SH-SY5Y (cell line): ENCODE results near the gene VAPA.

Experiments
- GATA2 ChIP-seq: IDR thresholded peaks from 2 replicates; pipeline ENCODE4 v1.6.1; 2011; ENCODE audit warnings: mild to moderate bottlenecking, low read depth, low read length
- GATA3 ChIP-seq: IDR thresholded peaks from 2 replicates; pipeline ENCODE4 v1.6.1; 2011; ENCODE audit warnings: low read depth, mild to moderate bottlenecking, low read length, moderate library complexity

VAPA gene

DNA sequence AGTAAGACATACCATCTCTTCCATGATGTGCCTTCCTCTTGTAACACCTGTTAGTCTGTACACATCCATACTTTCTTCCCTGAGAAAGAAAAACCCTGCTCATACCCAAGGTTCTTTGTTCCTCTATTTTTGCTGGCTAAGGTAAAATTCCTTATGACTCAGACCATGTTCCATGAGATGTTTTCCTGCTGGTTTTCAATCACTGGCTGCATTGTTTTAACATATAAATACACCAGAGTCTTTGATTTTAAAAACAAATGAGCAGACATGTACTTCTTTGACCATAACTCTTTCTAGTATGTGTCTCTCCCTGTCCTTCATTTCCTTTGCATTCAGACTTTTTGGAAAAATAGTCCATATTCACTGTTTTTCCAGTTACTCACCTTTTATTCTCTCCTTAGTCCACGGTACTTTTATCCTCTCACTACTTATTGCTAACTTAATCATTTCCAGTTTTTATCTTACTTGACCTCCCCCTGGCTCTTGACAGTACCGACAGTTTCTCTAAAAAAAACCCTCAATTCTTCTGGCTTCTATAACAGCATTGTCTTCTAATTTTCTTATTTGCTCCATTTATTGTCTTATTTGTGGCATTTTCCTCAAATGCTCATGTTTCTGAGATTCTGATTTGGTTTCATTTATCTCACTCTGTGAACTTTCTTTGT, 4.3 kb downstream of the VAPA start:
- no peak for TF ChIP-seq GATA2
- no peak for TF ChIP-seq GATA3

DNA sequence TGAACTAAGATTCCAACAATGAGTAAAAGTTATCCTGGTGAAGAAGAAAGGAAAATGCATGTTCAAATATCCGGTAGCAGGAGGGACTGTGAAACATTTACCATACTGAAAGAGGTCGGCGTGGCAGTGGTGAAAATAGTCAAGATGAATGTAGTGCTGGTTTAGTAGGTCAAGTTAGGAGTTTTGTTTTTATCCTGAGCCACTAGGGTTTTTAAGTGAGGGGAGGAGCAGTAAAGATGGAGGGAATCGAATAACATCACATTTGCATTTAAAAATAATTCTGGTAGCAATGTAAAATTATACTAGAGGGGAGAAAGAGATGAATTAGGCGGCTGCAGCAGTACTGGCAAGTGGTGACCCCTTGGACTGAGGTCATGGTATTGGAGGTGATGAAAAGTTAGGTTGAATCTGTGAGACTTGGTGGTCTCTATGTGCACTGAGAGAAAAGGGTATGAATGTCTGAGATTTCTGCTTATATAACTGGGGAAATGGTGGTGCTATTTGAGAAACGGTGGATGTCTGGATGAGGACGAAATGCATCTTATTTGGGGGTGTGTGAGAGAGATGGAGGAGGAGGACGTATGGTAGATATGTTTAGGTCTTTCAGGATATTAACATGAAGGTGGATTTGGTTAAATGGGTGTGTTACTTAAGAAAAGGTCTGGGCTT, 5.9 kb downstream of the VAPA start:
- TF ChIP-seq GATA2 (no peak), GATA3 (no peak)

DNA sequence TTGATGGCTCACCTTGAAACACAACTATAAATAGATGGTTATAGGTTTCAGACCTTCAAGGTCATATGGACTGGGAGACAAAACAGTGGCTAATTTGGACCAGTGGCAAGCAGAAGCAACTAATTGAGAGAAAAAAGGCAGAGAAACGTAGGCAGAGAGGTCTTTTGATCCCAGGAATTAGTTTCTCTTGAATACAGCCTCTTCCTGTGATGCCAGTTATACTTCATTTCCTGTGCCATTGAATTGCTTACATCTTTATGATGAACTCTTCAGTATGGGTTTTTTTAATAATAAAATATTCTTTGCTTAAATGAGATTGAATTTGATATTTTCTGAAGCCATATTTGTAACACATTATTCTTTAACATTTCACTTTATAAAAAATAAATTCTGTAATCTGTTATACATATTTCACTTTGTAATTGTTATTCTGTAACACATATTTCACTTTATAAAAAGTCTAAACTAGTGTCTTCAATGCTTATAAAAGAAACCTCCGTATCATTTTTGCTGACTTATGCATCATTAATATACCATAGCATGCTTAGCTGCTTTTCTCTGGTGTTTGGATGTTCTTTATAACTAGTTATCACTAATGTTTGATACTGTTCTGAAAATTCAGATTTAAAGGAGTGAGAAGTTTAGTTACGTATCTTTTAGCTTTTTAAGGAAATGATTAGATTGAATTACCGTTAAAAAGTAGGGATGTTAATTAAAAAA, 8.9 kb downstream of the VAPA start:
- TF ChIP-seq GATA3 (no peak), GATA2 (no peak)

DNA sequence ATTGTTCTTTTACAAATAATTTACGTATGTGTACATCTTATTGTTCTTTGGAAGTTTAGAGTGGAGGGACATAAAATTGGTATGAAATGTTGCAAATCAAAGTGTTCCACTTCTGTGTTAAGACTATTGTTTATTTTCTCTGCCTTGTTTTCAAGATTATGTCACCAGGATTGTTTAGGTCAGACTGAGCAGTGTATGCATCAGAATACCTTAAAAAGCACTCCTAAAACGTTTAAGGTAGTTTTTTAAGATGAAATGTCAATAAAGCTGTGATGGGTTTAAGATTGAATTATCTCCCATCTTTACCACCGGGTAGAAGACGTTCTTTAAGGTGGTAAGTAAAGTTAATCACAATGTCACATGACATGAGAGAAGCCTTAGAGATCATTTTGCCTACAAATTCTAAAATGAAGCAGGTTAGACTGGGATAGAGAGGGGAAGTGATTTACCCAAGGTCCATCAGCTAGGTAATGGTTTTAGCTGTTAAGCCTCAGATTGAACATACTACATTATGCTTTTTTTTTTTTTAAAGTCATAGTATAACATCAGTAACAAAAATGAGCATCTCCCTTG, 10.6 kb downstream of the VAPA start:
- TF ChIP-seq GATA3 = no peak
- no peak for TF ChIP-seq GATA2

DNA sequence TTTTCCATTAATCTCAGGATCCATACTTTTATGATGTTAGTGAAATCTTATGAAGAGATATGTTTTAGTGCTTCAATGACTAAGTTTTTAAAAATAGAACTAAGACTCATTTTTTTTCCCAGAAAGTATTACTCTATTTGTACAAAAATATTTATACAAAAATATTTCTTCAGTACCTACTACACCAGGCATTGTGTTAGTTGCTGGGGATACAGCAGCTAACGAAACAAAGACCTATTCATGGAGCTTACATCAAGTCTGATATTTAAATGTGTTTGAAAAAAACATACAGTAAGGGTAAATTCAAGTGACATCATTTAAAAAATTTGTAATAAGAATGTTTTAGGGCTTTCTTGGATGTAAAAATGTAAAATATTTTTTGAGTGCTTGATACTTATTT, 11.6 kb downstream of the VAPA start:
- no peak for TF ChIP-seq GATA2

DNA sequence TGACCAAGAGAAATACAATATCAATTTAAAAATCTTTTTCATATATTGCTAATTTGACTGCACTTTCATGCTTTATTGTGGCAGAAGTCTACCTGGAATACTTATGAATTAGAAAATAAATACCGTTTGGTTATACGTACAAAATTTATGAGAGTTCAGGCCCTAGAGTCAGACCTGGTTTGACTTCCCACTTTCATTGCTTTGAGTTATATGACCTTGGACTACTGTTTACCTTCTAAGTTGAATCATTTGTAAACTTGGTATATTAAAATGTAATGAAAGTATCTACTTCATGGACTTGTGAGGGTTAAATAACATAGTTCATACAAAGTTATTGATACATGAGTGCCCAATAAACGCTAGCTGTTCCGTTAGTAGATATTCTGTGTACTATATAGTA, 12.0 kb downstream of the VAPA start:
- TF ChIP-seq GATA3 = no peak
- TF ChIP-seq GATA2 = no peak

DNA sequence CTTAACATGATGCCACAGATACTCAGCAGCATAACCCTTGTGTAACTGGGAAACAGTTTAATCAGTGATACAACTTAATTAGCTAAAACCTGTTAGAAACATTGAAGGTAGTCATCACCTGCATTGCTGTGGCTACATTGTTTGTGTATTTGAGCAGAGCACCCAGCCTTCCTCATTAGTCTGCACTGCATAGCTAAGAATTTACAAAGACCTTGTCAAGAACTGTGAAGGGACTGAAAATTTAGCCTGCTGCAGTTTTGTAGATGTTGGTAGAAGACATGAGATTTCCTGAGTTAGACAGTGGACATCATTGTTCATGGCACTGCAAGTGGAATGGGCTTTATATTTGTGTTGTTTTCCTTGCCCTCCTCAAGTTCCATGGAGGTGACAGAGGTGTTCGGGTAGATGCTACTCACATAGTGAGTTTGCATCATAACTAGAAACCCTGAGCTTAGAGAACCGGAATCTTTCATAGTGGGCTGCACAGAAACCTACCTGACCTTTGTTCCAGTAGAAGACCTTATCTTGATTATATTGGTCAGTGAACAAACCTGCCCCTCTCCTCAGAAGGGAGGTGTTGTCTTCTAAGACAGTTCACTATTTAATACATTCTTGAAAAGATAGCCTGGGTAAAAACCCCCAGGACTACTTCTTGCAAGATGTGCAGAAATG, 12.5 kb downstream of the VAPA start:
- no peak for TF ChIP-seq GATA2
- TF ChIP-seq GATA3 = no peak

DNA sequence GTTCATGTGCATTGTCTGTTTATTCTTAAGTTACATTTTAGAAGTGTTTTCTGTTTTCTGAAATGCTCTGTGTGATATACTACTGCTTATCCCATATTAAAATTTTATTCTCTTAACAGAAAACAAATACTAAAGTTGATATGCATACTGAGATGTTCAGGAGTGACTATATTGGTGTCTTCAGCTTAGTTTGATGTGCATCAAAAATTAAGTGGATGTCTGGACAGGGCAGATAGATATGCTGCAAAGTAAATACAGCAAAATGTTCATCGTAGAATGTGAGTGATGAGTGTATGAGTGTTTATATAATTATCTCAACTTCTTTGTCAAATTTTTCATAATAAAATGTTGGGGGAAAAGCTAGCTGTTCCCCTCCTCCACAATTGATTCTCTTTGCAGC, 13.2 kb downstream of the VAPA start:
- TF ChIP-seq GATA2 (no peak), GATA3 (no peak)

DNA sequence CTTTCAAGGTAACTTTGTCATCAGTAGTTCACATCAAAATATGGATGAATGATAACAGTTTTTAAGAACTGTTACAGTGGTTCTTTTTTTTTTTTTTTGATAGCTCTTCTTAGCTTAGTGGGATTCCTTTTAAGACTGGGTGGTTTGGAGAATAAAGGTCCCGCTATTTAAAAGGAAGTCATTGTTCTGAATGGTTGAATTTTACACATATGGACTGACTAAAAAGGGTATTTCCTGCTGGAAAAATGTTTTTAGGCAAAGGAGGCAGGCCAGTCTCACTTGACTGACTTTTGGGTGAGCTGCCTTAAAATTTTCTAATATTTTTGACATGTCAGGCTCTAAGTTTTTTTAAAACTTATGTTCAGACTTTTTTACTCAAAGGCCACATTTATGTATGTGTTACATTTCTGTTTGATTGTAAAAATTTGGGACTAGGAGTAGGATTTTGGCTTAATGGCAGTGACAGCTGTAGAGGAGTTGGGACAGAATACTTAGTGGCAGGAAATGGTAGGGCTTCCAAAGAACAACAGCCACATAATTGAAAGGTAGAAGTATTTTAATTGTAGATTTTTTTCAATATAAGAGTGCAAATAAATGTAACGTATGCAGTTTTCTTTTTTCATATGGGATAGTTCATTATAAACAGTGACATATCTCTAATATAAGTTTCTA, 13.7 kb downstream of the VAPA start:
- TF ChIP-seq GATA3 (no peak), GATA2 (no peak)

DNA sequence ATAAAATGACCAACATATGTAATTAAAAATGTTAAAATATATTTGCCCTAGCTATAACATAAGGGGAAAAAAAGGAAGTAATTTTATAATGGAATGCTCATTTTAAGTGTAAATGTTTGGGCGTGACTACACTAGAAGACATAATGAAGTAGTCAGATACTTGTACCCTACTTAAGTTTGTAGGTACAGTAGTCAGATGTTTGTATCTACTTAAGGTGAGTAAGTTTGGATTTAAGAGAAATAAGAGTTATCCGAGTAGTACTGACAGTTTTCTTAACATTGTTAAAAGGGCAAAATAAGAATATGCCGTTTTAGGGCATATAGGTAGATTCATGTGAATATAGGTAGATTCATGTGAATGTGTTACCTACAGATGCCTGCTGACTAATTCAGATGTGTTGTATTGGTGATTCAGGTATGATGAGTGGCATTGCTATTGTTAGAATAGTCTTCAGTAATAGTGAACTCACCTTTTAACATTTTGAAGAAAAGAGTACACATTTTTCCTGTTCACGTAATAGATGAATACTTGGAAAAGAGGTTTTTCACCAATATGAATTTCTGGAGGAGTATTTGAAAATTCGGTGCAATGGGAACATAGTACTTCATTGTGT, 14.9 kb downstream of the VAPA start:
- no peak for TF ChIP-seq GATA3
- no peak for TF ChIP-seq GATA2

DNA sequence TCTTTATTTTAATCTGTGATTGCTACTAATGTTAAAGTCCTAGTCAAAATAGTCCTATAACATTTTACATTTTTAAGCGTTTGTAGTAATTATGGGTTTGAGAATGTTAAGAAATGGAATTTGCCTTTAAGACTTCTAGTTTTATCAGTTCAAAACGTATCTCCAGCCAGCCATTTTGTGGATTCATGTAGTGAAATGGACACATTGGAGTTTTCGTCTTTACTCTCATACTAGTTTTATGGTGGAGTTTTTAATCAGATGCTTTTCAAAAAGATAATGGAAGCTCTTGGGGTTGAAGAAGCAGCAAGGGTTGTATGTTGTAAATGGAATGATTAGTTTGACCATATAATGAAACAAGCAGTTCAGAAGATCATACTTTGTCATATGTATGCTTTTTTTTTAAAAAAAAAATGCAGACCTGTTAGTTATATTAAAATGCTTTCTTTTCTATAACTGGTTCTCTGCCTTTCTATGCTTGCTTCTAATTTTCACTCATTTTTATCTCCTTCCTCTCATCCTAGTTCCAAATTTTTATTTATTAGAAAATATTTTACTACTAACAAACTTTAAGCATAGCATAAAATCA, 16.6 kb downstream of the VAPA start:
- TF ChIP-seq GATA2 = no peak
- no peak for TF ChIP-seq GATA3

DNA sequence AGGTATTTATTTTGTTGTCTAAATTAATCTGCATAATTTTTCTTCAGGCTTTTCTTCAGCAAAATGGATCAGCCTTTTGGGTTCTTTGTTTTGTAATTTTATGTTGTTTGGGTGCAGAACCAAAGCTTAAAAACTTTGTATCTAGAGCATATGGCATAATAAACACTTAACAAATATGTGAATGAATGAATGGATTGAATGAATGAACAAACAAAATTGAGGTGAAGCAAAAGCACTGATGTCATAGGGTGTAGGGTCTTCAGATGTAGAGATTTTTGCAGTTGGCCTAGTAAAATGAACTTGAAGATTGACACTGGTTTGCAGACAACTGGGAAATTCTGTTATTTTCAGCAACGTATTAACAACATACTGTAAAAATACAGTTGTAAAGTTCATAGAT, 17.3 kb downstream of the VAPA start:
- TF ChIP-seq GATA3 (no peak), GATA2 (no peak)

DNA sequence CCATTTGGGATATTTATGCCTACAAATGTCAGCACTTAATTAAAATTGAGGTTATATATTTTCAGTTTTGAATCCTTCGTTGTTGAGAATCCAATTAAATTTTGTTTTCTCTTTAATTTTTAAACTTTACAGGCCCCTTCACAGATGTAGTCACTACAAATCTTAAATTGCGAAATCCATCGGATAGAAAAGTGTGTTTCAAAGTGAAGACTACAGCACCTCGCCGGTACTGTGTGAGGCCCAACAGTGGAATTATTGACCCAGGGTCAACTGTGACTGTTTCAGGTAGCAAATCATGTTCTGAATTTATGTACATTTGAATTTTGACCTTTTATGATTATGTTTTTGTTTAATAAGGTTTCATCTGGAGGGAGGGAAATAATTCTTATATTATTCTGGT, 17.9 kb downstream of the VAPA start:
- TF ChIP-seq GATA3 (no peak), GATA2 (no peak)
